Measurements from ENCODE around the gene RXRA.

RXRA gene

GRCh38 chr9:134444038-134444315 lies 117.7 kb downstream of the RXRA start:
- DNase-seq (ENCODE audit: low spot score), result no peak

GRCh38 chr9:134445000-134445399 lies 118.7 kb downstream of the RXRA start:
- DNase-seq (ENCODE audit: low spot score), result no peak

- peak; percentile 91 for DNase-seq (ENCODE audit: low spot score)
Measured at GRCh38 chr9:134449180-134449916, 123.1 kb downstream of the RXRA start.

GRCh38 chr9:134451700-134452458 lies 125.6 kb downstream of the RXRA start:
- no peak for DNase-seq (ENCODE audit: low spot score)

GRCh38 chr9:134452728-134453127 lies 126.5 kb downstream of the RXRA start:
- no peak for DNase-seq (ENCODE audit: low spot score)

GRCh38 chr9:134453776-134454475 lies 127.7 kb downstream of the RXRA start:
- no peak for DNase-seq (ENCODE audit: low spot score)

GRCh38 chr9:134454476-134454857 lies 128.2 kb downstream of the RXRA start:
- DNase-seq (ENCODE audit: low spot score), result no peak

GRCh38 chr9:134455021-134455471 lies 128.8 kb downstream of the RXRA start:
- no peak for DNase-seq (ENCODE audit: low spot score)

GRCh38 chr9:134455537-134455933 lies 129.3 kb downstream of the RXRA start:
- no peak for DNase-seq (ENCODE audit: low spot score)

- peak; percentile 41 for DNase-seq (ENCODE audit: low spot score)
Measured at GRCh38 chr9:134455934-134456755, 129.9 kb downstream of the RXRA start.

- DNase-seq (ENCODE audit: low spot score), result no peak
Measured at GRCh38 chr9:134456756-134457305, 130.6 kb downstream of the RXRA start.

- no peak for DNase-seq (ENCODE audit: low spot score)
Measured at GRCh38 chr9:134457321-134458206, 131.3 kb downstream of the RXRA start.

GRCh38 chr9:134458207-134459108 lies 132.2 kb downstream of the RXRA start:
- no peak for DNase-seq (ENCODE audit: low spot score)

- DNase-seq (ENCODE audit: low spot score), result no peak
Measured at GRCh38 chr9:134459164-134459563, 132.9 kb downstream of the RXRA start.

GRCh38 chr9:134459573-134459972 lies 133.3 kb downstream of the RXRA start:
- DNase-seq (ENCODE audit: low spot score), result no peak

- DNase-seq (ENCODE audit: low spot score), result no peak
Measured at GRCh38 chr9:134460206-134460605, 134.0 kb downstream of the RXRA start.

- DNase-seq (ENCODE audit: low spot score), result no peak
Measured at GRCh38 chr9:134460896-134461295, 134.6 kb downstream of the RXRA start.

GRCh38 chr9:134461426-134461982 lies 135.2 kb downstream of the RXRA start:
- no peak for DNase-seq (ENCODE audit: low spot score)

- DNase-seq (ENCODE audit: low spot score), result no peak
Measured at GRCh38 chr9:134462318-134462717, 136.1 kb downstream of the RXRA start.

Measured in SK-N-DZ (cell line).